Osteoblast (primary cell): ENCODE data around the gene DENND1A. TPM values are rescaled to one million over a fixed set of nuclear protein-coding genes. Genes with fewer than 3 reads are reported as not detected.

Experiments
- DNase-seq: peaks from one replicate; pipeline ENCODE4 v3.0.0; 2011; ENCODE audit warnings: low spot score, mixed read lengths; ENCODE audit not compliant: insufficient read length; ENCODE audit errors: missing footprints
- H2AFZ ChIP-seq: 2 replicates; pipeline ENCODE4 v1.6.0; 2011; ENCODE audit warnings: mild to moderate bottlenecking, low read length
- H3K27ac ChIP-seq: 2 replicates; pipeline ENCODE4 v1.5.1; 2011; ENCODE audit warnings: mild to moderate bottlenecking, low read depth, low read length, moderate library complexity
- H3K27me3 ChIP-seq: 2 replicates; pipeline ENCODE4 v1.6.0; 2012; ENCODE audit warnings: mild to moderate bottlenecking, control low read depth, inconsistent platforms, low read length, moderate library complexity; ENCODE audit not compliant: insufficient read depth
- H3K36me3 ChIP-seq: 2 replicates; pipeline ENCODE4 v1.5.1; 2011; ENCODE audit warnings: mild to moderate bottlenecking, low read length, control low read depth, moderate library complexity; ENCODE audit not compliant: insufficient read depth
- H3K4me1 ChIP-seq: 2 replicates; pipeline ENCODE4 v1.5.1; 2011; ENCODE audit warnings: mild to moderate bottlenecking, low read length, control low read depth, moderate library complexity; ENCODE audit not compliant: insufficient read depth
- H3K4me2 ChIP-seq: 2 replicates; pipeline ENCODE4 v1.6.0; 2011; ENCODE audit warnings: mild to moderate bottlenecking, low read length; ENCODE audit not compliant: insufficient read depth
- H3K4me3 ChIP-seq: fragments of 200-600 bp; sonication (generic); 3 replicates; pipeline ENCODE4 v1.5.1; 2012; ENCODE audit warnings: mild to moderate bottlenecking, low read length, inconsistent platforms; ENCODE audit not compliant: insufficient read depth
- H3K79me2 ChIP-seq: 2 replicates; pipeline ENCODE4 v1.6.0; 2012; ENCODE audit warnings: mild to moderate bottlenecking, low read length, control low read depth, inconsistent platforms; ENCODE audit not compliant: insufficient read depth
- H3K9me3 ChIP-seq: 2 replicates; pipeline ENCODE4 v1.5.1; 2011; ENCODE audit warnings: low read depth, low read length, control low read depth
- H4K20me1 ChIP-seq: 2 replicates; pipeline ENCODE4 v1.6.0; 2012; ENCODE audit warnings: mild to moderate bottlenecking, low read length, control low read depth; ENCODE audit not compliant: insufficient read depth
- CTCF ChIP-seq: IDR thresholded peaks from 2 replicates; pipeline ENCODE4 v1.5.1; 2011; ENCODE audit warnings: mild to moderate bottlenecking, low read depth, low read length, moderate library complexity; ENCODE audit errors: extremely low read depth
- total RNA-seq: library from RNA; depleted of rRNA; stranded (reverse); fragments of >200 nt; gene quantifications from 2 replicates; pipeline ENCODE4 v1.2.3, GENCODE V29; 2012

Gene DENND1A
- total RNA-seq, 1 donor = 14.1 TPM

GRCh38 chr9:123883634-123884033 lies 46.3 kb downstream of the DENND1A start:
- Histone ChIP-seq H3K4me2 (no peak overlapping the region), H3K4me3 (no peak overlapping the region), H2AFZ (no peak overlapping the region), H3K27me3 (no peaks in the 10 kb centered on the region), H3K4me1 (no peaks in the 10 kb centered on the region), H3K9me3 (no peaks in the 10 kb centered on the region), H4K20me1 (peaks cover 17% of the 10 kb centered on the region), H3K27ac (no peak overlapping the region), H3K79me2 (peaks cover 7% of the 10 kb centered on the region), H3K36me3 (no peaks in the 10 kb centered on the region)
- DNase-seq = no peak
- TF ChIP-seq CTCF = no peak

GRCh38 chr9:123881604-123882003 lies 48.3 kb downstream of the DENND1A start:
- no peak overlapping the region for H3K27ac ChIP-seq
- no peak overlapping the region for H3K4me3 ChIP-seq
- H3K9me3 ChIP-seq = no peaks in the 10 kb centered on the region
- H3K4me1 ChIP-seq = no peaks in the 10 kb centered on the region
- TF ChIP-seq CTCF = no peak
- H2AFZ ChIP-seq = no peak overlapping the region
- H3K27me3 ChIP-seq = no peaks in the 10 kb centered on the region
- no peak for DNase-seq
- H3K79me2 ChIP-seq = peaks cover 7% of the 10 kb centered on the region
- no peaks in the 10 kb centered on the region for H3K36me3 ChIP-seq
- H3K4me2 ChIP-seq = no peak overlapping the region
- H4K20me1 ChIP-seq = peaks cover 13% of the 10 kb centered on the region

GRCh38 chr9:123880420-123880819 lies 49.5 kb downstream of the DENND1A start:
- Histone ChIP-seq H3K4me3 (no peak overlapping the region), H4K20me1 (peaks cover 13% of the 10 kb centered on the region)

GRCh38 chr9:123876750-123877149 lies 53.2 kb downstream of the DENND1A start:
- DNase-seq = no peak
- H3K4me1 ChIP-seq = no peaks in the 10 kb centered on the region
- no peaks in the 10 kb centered on the region for H3K79me2 ChIP-seq
- TF ChIP-seq CTCF = no peak
- H4K20me1 ChIP-seq = peaks cover 3% of the 10 kb centered on the region
- H3K4me3 ChIP-seq = no peak overlapping the region
- H3K27ac ChIP-seq = no peak overlapping the region
- H3K4me2 ChIP-seq = no peak overlapping the region
- no peaks in the 10 kb centered on the region for H3K9me3 ChIP-seq
- no peaks in the 10 kb centered on the region for H3K27me3 ChIP-seq
- H3K36me3 ChIP-seq = peaks cover 5% of the 10 kb centered on the region
- H2AFZ ChIP-seq = no peak overlapping the region

More at GRCh38 chr9:123880420-123880819, 49.5 kb downstream of the DENND1A start:
- Histone ChIP-seq H2AFZ (no peak overlapping the region), H3K79me2 (peaks cover 7% of the 10 kb centered on the region), H3K4me2 (no peak overlapping the region), H3K36me3 (peaks cover 2% of the 10 kb centered on the region), H3K27ac (no peak overlapping the region), H3K4me1 (no peaks in the 10 kb centered on the region), H3K27me3 (no peaks in the 10 kb centered on the region), H3K9me3 (no peaks in the 10 kb centered on the region)
- TF ChIP-seq CTCF = no peak
- DNase-seq = no peak
